ENCODE results near the gene TUBB8.
"Not testable (repeated sequence)": the region's sequence is repeated elsewhere in the genome, so short reads cannot be mapped to it uniquely, and the experiment has no call there.

Gene TUBB8

DNA sequence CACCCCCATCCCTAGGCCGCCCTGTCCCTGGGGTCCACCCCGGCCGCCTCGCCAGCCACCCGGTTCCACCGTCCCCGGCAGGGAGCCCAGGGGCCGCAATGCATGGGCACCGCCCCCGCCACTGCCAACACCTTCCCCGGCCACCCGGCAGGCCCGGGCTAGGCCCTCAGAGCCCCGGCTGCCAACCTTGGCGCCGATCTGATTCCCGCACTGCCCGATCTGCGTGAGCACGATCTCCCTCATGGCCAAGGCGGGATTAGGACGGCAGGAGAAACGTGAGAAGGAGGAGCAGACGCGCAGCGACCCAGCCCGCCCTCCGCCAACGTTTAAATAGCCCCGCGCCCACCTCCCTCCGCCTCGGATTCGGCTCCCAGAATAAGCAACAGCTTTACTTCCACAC lies at the start of gene TUBB8:
Gene TUBB8 (minus strand): TSS at position 301 of the 400 bp plus-strand sequence. CDS start 58 bp downstream, at position 243.
- no peak for DNase-seq

DNA sequence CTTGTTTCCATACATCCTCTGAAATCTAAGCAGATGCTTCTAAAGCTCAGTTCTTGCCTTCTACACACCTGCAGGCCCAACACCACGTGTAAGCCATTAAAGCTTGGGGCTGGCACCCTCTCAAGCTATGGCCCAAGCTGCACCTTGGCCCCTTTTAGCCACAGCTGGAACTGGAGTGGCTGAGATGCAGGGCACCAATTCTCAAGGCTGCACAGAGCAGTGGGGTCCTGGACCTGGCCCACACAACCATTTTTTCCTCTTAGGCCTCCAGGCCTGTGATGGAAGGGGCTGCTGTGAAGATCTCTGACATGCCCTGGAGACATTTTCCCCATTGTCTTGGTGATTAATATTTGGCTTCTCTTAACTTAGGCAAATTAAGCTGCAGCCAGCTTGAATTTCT lies 47.4 kb upstream of the TUBB8 start:
- DNase-seq, result no peak

DNA sequence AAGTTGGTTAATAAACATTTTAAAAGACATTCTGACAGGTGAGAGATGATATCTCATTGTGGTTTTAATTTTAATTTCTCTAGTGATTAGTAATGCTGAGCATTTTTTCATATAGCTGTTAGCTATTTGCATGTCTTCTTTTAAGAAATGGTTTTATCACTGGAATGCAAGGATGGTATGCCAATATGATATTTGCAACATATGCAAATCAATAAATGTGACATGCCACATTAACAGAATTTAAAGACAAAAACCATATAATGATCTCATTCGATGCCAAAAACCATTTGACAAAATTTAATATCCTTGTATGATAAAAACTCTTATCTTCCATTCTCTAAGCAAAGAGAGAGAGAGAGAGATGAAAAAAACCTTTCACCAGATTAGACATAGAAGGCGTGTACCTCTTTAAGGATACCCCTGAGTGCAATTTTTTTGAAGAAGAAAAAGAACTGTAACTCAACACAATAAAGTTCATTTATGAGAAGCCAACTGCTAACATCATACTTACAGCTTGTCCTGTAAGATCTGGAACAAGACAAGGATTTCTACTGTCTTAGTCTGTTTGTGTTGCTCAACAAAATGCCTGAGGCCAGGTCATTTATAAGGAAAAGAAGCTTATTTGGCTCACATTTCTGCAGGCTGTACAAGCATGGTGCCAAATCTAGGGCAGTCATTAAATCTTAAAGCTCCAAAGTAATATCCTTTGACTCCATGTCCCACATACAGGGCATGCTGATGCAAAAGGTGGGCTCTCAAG lies 46.4 kb upstream of the TUBB8 start:
- no peak for DNase-seq

DNA sequence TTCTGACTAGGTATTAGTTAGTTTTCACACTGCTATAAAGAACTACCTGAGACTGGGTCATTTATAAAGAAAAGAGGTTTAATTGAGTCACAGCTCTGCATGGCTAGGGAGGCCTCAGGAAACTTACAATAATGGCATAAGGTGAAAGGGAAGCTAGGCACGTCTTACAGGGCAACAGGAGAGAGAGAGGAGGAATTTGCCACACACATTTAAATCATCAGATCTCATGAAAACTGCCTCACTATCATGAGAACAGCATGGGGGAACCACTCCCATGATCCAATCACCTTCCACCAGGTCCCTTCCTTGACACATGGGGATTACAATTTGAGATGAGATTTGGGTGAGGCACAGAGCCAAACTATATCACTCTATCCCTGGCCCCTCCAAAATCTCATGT lies 45.5 kb upstream of the TUBB8 start:
- DNase-seq, result no peak

DNA sequence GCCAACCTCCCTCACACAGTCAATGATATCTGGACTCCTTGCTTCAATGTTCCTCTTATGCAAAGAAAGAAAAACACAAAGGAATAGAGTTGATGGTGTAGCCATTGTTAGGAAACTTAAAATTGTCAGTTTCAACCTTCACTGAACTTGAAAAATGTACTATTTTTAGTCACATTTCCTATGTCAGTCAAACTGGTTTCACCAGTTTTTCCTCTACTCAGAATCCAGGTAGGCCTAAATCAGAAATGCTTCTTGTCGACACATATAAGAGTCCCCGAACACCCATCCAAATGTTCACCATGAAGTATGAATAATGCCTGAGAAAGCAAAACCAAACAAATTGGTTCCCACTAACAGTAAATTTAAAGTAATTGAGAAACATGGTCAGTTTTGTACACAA lies 43.8 kb upstream of the TUBB8 start:
- no peak for DNase-seq

DNA sequence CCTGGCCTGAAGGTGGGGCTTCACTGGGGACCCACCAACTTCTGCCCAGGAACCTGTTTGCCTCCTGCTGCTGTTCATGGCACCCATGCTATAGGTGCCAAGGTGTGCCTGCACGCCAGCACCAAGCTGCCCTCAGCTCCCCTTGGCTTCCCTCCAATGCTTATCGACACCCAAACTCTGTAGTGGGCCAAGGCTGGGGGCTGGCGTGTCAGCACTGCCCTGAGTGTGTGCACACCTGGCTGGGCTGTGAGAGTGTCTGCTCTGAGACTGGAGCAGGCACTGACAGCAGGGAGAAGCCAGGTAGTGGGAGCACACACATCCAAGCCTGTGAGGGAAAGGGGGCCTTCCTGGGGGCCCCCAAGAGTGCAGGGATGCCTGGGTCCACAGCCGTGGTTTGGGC lies 43.1 kb upstream of the TUBB8 start:
- no peak for DNase-seq

DNA sequence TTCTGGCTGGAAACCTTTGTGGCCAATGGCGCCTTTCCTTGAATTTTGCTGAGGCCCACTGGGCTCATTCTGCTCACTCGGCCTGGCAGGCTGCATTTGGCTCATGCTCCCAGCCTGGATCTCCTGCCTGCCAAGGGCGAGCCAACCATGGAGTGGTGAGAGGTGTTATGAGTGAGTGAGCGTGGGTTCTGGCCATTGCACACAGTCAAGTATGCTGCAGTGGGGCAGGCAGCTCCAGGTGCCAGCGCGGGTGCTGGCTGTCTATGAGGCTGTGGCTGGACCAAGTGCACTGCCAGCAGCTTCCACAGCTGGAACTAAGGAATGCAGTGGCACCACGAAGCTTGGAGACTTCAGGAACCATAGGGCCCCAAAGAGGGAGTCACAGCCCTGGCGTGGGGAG lies 42.2 kb upstream of the TUBB8 start:
- no peak for DNase-seq

DNA sequence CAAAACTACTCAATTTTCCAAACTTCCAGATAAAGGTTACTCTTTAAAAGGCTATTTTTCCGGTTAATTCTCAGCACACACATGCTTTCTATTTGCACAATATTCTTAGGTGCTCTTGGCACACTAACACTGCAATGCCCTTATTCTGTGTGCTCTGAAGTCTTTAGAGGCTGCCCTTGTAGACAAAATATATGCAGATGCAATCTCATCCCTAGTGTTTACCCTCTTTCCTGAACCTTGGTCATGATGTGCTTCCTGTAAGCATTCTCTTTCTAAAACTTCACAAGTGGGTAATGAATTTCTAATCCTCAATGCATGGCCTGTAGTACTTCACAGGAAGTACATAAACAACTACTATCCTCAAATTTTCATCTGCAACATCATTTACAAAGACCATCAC lies 41.1 kb upstream of the TUBB8 start:
- no peak for DNase-seq

DNA sequence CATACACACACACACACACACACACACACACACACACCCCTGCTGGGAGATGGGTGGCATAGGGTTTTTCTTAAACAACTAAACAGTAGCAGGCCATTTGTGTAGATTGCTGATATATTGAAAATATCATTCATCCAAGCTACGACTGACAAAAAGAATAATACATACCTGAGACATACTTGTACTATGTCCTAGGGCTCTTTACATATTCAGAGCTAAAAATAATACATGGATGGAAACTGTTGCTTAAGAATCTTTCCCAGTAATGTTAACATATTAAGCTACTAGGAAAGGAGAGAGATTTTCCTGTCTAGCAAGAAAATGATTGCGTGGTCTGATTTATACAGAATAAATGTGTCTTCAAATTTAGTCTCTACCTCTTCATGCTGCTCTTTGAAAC lies 40.2 kb upstream of the TUBB8 start:
- no peak for DNase-seq

DNA sequence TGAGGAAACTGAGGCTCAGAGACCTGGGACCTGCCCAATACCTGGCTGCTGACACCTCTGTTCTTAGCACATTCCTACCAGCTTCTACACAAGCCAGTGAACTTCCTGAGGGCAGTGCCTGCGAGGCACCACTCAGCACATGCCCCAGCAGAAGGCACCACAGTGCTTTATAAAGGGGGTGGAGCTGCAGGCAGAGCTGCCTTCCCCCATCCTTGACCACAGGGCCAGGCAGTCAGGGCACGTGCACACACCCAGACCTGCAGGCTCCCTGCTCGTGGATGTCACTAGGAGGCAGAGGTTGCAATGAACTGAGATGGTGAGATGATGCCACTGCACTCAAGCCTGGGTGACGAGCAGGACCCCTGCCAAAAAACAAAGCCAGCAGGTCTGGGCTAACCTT lies 39.2 kb upstream of the TUBB8 start:
- DNase-seq, result no peak

DNA sequence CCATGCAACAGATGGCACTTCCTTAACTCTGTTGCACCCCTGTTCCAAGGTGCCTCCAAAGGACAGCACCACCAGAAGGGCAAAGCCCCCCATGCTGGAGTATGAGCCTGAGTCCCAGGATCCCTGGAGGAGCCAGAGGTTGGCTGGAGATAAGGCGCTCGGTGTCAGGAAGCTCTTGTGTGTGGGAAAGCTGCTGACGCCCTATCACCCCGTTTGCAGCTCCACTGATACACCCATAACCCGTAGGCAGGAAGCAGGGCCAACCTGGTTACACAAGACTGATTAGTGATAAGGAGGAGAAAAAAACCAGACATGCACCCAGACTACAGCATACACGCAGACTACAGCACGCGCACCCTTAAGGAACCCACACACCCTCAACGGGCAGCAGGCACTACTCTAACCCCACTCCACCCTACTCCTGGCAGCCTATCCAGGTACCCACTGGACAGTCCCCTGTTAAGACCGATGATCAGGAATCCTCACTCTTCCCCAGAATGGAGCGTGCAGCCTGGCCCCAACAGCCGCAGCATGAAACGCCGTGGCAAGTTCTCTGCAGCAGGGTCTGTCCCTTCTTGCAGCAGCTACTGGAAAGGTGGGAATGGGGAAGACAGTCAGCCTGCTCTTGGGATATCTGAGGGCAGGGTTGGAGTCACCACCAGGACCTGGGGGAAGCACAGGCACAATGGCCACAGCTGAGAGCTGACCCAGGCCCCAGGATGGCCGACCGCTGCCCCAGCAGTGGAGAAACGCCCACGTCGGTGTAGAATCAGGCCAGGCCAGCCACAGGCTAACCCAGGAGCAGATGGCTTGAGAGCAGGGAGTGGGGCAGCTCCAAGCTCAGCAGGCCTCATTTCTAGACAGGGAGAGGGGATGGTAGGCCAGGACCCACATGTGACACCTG lies 38.3 kb upstream of the TUBB8 start:
- DNase-seq, result no peak

DNA sequence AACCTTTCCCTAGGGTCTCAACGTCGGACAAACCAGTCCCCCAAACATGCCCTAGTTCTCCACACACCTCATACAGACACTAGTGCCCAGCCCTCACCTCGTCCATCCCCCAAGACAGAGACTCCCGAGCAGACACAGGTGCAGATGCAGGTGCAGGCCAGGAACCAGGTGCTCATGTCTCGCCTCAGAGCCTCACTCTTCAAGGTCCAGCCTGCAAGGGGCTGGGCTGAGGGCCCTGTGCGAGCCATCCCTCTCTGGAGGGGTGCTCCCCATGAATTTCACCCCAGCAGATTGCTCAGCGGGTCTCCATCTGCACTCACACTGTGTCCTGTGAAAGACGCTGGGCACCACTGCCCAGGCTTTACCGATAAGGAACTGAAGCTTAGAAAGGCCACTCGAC lies 36.9 kb upstream of the TUBB8 start:
- DNase-seq, result no peak

DNA sequence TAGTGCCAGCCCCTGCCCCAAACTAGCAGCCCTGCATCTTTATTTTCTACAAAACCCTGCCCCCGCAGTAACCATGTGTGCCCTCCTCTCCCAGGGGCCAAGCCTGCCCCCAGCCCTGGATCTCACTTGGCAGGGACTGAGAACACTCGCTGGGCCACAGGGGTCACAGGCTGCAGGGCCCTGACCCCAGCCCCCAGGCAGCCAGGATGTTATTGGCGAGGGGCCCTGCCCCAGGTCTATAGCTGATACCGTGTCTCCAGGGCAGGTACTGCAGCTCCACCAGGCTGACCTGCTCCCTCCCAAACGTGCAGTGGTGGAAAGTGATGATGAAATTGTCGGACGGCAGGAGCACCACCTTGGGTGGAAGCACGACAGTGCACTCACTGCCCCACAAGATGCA lies 35.9 kb upstream of the TUBB8 start:
- DNase-seq, result no peak

DNA sequence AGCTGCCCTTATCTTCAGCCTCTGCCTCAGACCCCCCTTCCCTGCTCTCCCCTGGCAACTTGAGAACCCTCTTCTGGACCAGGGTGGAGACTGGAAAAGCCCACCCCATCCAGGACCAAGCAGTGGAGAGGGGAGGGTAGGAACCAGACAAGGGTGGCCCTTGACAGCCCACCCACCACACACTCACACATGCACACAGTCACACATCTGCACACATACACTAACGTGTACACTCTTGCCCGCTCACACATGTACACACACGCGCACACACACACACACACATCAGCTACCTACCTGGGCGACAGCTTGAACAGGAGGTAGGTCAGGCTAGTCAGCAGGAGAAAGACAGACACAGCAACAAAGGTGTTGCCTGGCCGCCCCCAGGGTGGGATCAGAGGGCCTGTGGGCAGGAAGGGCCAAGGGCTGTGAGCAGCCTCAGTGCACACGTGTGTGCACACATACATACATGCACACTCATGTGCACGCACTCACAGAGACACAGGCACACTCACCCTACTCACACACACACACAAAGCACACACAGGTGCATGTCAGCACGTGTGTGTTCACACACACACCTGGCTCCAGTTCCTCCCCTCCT lies 34.9 kb upstream of the TUBB8 start:
- DNase-seq, result no peak

DNA sequence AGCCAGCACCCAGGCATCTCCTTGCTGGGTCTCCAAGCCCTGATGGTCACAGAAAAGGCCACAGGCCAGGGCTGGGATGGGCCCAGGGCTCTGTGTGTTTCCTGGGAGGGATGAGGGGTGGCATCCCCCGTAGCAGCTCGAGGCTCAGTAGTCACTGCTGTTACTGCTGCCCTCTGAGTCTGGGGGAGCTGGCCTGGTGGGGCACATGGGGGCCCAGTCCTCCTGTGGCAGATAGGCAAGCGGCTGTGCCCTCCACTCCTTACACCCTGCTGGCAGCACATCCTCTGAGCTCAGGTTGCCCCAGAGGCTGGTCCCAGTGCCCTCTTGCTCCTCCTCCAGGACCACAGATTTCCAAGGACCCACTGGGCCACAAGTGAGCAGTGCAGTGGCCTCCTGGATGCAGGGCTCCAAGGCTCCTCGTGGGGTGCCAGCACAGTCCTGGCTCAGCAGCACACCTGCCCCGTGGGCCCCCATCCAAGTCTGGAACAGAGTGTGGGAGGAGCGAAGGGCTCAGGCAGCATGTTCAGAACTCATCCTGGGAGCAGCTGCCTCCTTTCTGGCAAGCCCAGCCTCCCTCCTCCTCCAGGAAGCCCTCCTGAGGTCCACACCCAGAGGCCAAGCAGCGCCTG lies 31.5 kb upstream of the TUBB8 start:
- DNase-seq, result no peak

DNA sequence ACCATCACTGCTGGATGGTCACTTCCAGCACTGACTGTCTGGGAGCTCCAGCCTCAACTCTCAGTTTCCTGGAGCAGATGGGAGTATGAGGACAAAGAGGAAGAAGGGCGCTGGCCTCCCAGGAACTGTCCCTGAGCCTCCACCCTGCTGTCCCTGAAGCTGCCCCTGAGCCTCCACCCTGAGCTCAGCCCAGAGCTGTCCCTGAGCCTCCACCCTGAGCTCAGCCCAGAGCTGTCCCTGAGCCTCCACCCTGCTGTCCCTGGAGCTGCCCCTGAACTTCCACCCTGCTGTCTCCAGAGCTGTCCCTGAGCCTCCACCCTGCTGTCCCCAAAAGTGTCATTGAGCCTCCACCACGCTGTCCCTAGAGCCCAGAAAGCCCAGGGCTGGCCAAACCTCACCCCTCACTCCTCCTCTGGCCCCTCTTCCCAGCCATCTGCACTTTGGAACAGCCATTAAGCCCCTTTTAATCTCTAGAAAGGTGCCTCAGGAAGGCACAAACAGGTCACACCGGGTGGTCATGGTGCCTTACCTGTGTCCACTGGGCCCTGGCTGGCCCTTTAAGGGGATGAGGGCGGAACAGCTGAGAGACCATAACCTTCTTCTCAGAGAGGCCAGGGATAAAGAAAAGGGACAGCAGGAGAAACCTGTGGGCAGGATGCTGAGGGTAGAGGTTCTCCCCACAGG lies 30.6 kb upstream of the TUBB8 start:
- DNase-seq, result no peak

DNA sequence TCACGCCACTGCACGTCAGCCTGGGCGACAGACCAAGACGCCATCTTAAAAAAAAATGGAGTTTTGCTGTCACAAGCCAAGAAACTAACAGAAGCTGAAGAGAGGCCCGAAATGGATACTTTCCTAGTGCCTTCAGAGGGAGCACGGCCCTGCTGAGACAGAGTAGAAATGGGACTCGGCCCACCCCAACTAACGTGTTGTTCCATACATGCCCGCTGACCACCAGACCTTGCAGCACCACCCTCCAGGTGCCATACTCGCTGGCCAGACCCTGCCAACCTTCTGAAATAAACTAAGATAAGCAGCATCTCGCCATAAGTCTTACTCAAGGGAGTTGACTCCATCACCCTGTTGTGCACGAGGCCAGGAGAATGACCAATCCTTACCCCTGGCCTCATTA lies 29.5 kb upstream of the TUBB8 start:
- no peak for DNase-seq

DNA sequence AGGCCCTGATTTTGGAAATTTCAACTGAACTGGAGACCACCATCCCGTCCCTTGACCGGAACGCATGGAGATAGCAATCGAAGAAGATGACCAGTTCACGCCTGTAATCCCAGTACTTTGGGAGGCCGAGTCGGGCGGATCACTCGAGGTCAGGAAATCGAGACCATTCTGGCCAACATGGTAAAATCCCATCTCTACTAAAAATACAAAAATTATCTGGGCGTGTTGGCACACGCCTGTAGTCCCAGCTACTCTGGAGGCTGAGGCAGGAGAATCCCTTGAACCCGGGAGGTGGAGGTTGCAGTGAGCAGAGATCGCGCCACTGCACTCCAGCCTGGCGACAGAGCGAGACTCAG lies 25.1 kb upstream of the TUBB8 start:
- not testable (repeated sequence) for DNase-seq

DNA sequence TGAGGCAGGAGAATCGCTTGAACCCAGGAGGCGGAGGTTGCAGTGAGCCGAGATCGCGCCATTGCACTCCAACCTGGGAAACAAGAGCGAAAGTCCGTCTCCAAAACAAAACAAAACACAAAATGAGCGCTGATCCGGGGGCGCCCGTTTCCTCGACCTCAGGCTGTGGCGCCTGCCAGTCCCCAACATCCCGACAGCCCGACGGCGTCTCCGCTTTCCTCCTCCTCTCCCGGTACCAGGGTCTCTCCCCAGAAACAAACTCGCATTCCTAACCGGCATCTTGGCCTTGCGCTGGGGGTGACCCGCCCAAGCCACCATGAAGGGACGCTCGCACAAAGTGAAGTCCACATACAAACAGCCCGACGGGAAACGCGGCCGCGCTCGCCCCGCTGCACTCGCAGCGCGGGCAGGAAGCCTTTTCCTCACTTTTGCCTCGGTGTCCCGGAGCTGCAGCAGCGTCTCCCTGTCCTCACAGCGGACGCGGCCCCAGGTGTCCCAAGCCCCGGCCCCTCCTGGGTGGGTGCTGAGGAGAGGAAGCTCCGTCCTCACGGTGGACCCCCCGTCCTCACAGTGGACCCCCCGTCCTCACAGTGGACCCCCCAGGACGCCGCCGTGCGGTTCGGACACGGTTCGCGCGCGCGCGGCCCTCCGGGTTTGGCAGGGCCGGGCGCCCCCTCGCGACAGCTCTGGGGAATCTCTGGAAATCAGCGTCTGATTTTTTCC lies 24.6 kb upstream of the TUBB8 start:
- DNase-seq, result not testable (repeated sequence)

DNA sequence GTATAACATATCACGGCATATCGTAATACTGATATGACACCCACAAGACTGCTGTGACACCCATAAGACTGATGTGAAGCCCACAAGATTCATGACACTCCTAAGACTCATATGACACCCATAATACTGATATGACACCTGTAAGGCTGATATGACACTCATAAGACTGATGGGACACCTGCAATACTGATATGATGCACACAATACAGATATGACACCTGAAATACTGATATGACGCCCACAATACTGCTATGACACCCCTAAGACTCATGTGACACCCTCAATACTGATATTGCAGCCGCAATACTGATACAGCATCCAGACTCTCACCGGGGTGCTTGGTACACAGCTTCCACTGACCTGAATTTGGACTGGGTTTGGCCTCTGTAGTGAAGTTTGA lies 19.1 kb upstream of the TUBB8 start:
- not testable (repeated sequence) for DNase-seq

DNA sequence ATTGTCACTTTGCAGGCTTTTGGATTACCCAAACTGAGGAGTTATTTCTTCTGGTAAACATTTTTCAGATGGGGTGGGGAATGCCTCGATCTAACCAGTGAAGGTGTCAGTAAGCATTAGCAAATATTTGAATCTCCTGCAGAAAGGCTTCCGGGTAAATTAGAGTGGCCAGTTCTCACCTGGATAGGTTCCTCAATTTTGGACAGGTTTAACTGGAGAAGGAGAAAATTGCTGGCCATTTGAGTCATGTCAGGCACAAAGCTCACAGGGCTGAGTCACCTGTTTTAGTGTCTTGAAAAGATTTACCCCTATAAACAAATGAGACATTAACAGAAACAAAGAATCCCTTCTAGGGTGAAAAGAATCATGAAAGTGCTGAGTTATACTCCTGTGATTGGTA lies 830 bp upstream of the TUBB8 start:
- DNase-seq, result not testable (repeated sequence)

DNA sequence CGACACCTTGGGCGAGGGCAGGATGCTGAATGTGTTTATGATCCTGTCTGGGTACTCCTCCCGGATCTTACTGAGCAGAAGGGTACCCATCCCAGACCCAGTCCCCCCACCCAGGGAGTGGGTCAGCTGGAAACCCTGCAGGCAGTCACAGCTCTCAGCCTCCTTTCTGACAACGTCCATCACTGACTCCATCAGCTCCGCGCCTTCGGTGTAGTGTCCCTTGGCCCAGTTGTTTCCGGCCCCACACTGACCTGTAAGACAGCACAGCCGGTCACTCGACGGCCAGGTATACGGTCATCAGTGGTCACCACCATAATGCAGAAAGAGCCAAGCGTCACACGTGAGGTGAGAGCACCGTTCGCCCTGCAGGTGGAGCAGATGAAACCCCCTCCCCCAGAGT lies 1.2 kb downstream of the TUBB8 start:
- DNase-seq, result not testable (repeated sequence)
